GOT3 (cell line): ENCODE results near the gene DGLUCY.
"Not testable (repeated sequence)": the region's sequence is repeated elsewhere in the genome, so short reads cannot be mapped to it uniquely, and the experiment has no call there.

Experiments used
- DNase-seq: peaks from one replicate; lab custom pipeline; 2025; ENCODE audit warnings: mixed read lengths; lab: John Stamatoyannopoulos, UW

Gene DGLUCY, protein sequence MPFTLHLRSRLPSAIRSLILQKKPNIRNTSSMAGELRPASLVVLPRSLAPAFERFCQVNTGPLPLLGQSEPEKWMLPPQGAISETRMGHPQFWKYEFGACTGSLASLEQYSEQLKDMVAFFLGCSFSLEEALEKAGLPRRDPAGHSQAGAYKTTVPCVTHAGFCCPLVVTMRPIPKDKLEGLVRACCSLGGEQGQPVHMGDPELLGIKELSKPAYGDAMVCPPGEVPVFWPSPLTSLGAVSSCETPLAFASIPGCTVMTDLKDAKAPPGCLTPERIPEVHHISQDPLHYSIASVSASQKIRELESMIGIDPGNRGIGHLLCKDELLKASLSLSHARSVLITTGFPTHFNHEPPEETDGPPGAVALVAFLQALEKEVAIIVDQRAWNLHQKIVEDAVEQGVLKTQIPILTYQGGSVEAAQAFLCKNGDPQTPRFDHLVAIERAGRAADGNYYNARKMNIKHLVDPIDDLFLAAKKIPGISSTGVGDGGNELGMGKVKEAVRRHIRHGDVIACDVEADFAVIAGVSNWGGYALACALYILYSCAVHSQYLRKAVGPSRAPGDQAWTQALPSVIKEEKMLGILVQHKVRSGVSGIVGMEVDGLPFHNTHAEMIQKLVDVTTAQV

DNA sequence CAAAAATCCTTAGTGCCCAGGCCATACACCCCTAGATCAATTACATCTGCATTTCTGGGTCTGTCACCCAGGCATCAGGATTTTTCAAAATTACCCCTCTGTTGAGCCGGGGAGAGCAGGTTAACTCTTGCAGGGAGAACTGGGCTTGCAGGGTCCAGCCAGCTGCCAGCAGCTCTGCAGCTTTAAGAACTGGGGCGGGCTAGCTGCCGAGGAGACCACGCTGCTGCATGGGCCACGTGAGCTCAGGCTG, at the start of gene DGLUCY:
Gene DGLUCY (plus strand): TSS at position 245 of the 250 bp plus-strand sequence. CDS start 46,222 bp downstream, outside the sequence.
- no peak for DNase-seq

DNA sequence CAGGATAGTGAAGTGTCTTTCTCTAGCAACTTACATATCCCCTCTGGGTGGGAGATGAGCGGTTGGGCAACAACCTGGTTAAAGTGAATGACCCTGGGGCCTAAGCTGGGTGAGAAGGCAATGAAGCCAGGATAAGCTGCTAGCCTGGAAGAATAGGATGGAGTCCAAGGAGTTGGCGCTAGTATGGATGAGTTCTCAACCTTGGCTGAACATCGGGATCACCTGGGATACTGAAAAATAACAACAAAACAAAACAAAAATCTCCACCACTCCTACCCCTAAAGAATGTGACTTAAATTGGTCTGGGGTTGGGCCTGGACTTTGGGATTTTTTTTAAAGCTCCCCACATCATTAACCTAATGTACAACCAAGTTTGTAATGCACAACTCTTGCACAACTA, 48.6 kb upstream of the DGLUCY start:
- DNase-seq = no peak

DNA sequence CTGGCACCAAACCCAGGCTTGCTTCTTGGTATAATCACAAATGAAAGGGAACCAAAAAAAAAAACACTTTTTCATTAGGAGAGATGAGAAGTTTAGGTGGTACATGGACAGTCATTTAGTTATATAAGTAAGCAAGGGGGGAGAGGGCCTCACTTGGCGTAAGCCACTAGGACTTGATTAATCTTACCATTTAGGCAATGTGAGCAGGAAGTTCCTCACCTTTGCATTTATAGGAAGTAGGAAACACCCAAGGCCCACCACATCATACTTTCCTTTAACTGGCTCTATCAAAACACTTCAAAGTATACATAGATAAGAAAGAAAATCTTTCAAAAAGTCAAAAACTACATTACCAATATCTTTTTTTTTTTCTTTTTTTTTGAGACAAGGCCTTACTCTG, 46.7 kb upstream of the DGLUCY start:
- no peak for DNase-seq

DNA sequence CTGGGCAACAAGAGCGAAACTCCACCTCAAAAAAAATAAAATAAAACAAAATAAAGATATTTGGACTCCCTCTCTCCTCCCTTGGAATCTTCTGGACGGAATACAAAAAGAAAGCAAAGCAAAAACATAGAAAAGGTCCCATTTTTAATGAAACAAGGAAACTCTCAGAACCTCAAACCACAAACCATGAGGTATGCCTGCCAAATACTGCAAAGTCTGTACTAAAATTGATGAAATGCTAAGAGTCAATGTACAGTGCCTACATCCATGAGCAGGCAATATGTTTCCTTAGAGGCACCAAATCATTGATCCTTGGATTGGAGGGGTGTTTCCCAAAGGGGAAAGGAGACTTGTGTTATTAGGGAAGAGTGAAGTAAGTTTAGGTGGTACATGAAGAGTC, 45.2 kb upstream of the DGLUCY start:
- DNase-seq = no peak

DNA sequence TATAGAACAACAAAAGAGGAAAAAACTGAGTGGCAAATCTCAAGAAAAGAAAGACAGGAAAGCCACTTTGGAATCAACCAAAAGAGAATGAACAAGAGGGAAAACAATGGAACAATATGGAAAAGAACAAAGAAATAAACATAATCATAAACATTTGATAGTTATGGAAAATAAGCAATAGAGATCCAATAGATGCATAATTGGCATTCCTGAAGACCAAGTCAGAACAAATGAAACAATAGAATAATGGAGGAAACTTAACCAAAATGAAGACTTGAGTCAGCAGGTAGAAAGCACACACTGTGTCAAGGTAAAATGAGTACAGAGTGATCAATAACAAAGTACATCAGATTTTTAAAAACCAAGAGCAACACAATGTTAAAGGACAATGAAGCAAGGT, 43.3 kb upstream of the DGLUCY start:
- no peak for DNase-seq

DNA sequence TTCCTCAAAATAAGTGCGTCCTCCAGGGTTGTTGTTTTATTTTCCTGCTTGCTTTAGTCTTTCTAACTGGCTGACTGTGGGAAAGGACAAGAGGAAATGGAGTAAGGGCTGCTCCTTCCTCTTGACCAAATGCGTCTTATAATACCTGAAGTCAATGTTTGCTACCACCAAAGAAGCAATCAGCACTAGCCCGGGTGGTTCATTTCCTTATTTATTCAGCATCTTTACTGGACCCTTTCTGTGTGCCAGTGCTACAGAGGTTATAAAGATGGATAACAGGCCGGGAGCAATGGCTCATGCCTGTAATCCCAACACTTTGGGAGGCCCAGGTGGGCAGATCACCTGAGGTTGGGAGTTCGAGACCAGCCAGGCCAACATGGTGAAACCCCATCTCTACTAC, 38.3 kb upstream of the DGLUCY start:
- no peak for DNase-seq

DNA sequence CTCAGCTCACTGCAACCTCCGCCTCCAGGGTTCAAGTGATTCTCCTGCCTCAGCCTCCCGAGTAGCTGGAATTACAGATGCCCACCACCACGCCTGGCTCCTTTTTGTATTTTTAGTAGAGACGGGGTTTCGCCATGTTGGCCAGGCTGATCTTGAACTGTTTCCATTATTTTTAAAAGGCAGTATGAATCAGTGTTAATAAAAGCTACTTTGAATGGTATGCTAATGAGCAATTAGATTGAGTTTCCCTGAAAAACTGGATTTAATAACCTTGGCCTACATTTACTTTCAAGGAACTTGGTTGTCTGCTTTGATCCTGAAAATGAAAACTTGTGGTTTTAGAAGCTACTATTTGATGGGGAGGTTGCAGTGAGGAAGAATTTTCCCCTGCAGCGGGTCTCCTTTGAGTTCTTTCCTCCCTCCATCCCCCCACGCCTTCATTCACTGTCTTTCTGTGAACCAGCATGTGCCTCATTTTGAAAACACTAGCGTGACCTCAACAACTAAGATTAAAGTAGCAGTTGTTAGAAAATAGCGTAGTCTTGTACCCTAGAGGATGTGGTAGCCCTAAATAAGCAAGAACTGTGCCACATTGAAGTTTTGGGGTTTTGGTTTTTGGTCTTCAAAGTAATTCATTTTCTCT, 35.7 kb upstream of the DGLUCY start:
- DNase-seq = no peak

DNA sequence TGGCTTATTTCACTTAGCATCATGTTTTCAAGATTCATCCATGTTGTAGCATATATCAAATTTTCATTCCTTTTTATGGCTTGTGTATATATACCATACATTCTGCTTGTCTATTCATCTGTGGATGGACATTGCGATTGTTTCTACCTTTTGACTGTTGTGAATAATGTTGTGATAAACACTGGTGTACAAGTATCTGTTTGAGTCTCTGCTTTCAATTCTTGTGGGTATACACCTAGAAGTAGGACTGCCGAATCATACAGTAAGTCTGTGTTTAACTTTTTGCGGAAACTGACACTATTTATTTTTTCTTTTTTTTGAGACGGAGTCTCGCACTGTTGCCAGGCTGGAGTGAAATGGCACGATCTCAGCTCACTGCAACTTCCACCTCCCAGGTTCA, 33.8 kb upstream of the DGLUCY start:
- DNase-seq = no peak

DNA sequence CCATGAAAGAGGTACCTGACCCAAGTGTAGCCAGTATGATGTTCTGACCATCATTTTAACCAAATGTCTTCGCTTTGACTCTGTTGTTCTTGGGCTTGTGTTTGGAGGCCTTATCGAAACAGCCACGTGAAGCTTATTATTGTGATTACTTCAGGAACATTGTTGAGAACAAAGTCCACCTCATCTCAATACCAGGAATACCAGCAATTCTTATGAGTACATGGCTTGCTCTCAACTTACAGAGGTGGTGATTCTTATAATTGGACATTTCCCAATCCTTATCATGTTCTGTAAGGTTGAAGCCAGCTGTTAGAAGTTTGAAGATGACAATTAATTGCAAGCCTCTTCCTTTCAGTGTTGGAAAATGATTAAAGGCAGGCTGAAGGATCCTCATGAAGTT, 31.6 kb upstream of the DGLUCY start:
- no peak for DNase-seq

DNA sequence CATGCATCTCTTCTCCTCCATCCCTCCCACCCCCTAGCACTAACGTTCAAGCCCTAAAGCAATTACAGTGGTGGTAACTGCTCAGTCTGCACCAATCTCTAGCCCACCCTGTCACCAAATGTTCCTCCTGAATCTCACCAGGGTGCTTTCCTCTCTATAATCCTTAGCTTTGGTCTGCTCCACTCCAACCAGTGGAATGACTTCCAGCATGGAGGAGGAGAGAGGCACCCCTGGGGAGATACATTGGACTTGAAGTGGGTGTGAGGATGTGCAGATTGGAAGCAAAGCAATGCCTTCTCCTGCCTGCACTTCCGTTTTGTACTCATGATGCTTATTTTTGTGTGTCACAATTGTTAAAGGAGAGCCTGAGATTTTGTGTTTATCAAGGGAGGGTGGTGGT, 29.4 kb upstream of the DGLUCY start:
- no peak for DNase-seq

DNA sequence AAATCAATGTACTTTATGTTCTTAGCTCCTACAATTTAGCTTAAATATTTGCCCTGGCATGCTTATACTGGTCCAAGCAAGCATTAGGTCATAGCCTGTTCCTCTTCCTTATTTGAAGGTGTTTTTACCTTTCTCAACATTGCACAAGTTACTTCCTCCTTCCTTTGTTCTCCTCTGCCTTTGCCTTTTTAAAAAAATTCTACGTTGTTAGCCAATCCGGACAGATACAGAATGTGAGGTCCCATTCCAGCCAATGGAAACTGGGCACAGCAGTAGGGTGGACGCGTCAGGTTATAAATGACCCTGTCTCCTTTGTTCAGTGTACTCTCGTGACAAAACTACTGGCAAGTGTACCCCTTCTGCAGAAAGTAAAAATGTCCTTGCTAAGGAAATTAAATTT, 26.4 kb upstream of the DGLUCY start:
- not testable (repeated sequence) for DNase-seq

DNA sequence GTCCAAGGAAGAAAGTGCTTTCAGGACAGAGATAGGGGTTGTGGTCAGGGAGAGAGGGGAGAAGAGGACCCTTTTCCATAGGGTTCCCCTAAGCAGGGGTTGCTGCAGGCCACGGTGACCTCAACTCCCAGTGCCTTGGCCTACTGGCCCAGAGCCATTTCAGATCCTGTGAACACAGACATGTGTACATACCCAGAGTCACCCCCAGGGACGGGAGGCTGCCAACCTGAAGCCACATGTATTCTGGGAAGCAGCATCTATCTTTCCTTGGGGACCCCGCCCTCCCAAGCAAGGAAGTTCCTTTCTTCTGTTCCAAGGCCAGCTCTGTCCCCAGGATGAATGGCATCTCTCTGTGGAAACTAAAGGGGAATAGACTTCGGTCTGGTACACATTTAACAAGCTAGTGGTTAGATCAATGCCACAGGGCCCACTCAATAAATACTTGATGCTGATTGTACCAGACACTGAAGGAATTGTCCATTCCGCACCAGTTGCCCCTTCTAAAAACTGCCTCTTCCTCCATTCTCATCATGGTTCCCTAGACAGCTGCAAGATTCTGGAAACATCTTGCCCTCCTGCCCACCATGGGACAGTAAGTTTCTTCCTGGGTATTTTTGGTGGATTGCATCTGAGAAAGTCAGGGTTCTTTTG, 25.2 kb upstream of the DGLUCY start:
- no peak for DNase-seq

DNA sequence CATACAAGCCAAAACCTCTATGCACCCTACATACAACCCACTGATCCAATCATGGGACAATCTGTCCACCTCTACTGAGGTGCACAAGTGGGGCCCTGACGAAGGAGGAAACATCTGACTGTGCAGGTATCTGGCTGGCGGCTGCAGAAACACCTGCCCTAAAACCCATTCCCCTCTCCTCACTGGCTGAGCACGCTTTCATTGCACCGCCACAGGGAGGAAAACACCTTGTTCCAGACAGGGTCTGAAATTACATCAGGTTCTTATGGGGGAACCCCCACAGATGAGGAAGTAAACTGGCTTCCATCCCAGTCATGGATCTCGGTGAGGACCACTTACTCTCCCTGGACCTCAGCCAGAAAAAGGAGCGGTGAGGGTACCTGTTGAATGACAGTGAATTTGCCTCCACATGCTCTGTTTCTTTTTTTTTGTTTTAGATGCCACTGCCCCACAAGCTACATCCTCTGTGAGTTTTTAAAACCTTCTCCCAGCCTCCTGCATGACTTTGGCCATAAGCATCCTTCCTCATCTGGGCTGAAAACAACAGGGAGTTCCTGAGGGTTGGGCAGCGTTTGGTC, 23.8 kb upstream of the DGLUCY start:
- no peak for DNase-seq

DNA sequence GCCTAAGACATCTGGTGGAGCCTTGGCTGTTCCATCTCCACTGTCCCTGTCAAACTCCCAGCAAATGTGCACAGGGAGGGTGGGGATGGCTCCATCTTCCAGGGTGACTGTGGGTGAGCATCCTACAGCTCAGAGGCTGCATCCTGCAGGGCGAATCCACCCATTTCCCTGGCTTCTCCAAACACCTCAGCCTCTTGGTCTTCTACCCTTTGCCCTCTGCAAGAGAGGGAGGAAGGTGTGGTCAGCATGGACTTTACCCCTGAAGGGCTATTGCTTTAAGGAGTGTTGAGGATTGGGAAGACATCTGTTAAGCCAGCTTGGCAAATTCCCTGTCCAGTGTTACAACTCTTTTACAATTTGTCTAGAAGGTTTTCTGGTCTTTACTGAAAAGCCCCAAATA, 23.1 kb upstream of the DGLUCY start:
- DNase-seq = no peak

DNA sequence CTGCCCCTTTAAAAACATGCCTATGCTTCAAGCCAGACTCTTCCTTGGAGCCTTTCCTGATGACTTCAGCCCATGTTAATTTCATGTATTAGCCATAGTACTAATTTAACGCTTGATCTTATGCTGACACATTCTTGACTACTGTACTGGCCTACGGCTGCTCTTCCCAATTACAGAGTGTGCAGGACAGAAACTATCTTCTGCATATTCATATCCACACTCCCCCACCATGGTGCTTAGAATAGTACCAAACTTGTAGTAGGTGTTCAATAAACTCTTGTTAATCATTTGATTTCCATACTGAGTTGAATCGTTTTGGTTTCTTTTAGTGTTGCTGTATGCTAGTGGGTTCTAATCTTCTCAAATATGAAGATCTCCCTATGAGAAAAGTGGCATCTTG, 21.8 kb upstream of the DGLUCY start:
- no peak for DNase-seq

DNA sequence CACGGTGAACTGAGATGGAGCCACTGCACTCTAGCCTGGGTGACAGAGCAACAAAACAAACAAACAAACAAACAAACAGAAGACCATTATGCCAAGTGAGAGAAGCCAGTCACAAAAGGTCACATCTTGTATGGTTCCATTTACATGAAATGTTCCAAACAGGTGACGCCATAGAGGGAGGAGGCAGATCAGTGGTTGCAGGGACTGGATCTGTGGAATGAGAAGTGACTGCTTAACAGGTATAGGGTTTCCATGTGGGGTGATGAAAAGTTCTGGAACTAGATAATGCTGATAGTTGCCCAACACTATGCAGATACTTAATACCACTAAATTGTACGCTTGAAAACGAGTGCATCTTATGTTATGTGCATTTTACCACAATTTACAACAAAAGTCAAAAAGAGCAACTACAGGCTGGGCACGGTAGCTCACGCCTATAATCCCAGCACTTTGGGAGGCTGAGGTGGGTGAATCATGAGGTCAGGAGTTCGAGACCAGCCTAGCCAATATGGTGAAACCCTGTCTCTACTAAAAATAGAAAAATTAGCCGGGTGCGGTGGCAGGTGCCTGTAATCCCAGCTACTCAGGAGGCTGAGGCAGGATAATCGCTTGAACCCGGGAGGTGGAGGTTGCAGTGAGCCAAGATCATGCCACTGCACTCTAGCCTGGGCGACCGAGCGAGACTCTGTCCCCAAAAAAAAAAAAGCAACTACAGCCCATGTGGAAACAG, 20.0 kb upstream of the DGLUCY start:
- not testable (repeated sequence) for DNase-seq

DNA sequence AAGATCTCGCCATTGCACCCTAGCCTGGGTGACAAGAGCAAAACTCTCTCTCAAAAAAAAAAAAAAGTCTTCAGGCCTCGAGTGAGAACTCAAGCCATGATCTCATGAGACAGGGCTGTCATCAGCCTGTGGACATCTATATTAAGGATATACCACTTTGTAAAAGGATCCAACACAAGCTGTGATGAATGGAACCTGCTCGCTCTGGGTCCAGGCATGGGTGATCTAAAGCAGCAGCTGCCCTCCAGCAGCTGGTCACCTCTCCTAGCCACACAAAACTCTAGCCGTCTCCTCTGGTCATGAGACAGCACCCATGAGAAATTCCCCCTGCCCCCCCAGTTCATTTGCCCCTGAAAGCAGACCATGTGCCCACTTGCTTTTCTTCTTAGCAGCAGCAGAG, 19.1 kb upstream of the DGLUCY start:
- DNase-seq = no peak

DNA sequence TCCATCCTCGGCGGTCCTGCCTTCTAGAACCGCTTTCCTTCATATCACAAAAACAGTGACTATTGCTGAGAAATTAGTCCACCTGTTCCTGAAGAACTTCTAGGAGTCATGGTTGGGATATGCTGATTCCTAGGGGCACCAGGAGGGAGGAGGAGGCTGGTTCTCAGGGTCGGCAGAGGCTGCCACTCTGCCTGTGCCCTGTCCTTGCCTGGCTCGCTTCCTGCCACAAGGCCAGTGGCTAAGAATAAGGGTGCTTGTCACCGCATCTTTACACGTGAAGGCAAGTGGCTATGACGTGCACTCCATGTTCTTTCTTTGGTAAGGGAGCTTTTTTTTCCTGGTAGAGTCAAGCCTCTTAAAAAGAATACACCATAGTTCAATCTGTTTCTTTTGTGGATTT, 18.7 kb upstream of the DGLUCY start:
- DNase-seq = no peak

DNA sequence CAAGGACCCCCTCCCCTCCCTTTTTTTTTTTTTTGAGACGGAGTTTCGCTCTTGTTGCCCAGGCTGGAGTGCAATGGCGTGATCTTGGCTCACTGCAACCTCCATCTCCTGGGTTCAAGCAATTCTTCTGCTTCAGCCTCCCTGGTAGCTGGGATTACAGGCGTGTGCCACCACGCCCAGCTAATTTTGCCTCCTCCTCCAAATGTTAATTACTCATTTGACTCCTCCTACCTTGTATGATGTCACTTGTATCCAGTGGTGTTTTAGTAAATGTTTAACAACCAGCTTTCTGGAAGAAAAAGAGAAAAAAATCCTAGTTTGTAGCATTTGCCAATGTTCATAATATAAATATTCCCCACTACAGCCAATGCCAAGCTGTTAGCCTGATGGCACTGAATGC, 16.2 kb upstream of the DGLUCY start:
- DNase-seq = not testable (repeated sequence)

DNA sequence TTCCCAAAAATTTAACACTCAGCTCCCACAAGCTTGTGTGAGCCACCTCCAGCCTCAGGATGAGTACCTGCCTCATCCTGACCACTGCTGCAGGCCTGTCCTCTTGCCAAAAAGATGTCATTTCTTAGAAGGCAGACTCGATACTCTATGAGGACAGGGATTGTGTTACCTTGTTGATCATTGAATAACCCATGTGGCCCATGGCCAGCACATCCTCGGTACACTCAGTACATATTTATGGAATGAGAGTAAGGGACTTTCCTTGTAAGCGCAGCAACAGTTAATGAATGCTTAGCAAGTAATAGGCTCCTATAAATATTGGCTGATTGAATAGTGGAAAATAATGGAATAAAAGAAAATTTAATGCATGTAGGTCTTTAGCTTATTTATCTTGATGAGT, 15.3 kb upstream of the DGLUCY start:
- no peak for DNase-seq

DNA sequence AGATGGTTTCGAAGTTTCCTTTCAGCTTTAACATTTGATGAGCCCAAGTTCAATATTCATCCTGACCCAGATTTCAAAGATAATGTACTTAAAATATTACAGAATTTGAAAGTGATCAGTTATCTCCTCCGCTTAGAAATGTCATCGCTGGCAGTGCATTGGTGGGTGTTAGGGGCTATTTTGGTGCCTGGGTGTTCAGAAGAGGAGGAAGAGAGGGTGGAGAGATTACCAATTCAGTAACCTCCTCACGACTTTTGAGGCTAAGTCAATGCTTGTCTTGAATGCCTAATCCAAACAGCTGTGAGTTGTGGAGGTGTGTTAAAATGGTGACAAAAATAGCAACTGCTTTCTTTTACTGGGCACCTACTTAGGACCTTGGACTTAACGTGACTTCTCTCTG, 13.8 kb upstream of the DGLUCY start:
- DNase-seq = no peak

DNA sequence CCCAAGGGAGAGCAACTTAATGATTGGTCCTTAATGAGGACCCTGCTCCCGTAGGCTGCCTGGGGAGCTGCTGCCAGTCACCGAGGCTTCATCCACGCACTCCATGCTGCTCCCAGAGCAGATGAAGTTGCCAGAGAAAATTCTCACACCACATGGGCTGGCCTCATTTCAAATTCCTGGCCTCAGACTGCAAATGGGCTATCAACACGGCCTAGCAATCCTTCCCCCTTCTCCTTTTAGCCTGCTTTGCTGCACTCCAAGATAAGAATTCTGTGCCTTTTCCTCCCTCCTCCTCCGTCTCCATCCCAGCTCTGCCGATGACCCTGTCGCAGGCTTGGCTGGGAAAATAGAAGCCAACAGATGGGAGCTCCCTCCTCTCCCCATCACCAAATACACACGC, 10.8 kb upstream of the DGLUCY start:
- DNase-seq = no peak
